ENCODE measurements around the gene DBH.

DNA sequence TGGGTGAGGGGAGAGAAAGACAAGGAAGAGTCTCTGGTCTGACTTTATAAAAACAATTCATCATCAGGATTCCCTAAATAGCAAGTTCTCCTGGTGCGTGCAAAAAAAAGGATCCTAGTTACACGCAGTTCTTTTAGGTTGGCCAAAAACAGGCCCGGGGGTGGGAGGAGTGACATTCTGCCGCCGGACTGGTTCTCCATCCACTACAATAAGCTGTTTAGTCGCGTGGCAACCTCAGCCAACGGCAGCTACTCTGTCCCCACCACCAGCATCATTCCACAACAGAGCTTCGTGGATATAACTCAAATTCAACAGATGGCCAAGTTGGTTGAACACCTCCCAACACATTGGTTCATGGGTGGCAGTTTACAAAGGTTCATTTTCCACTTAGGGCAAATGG lies 24.1 kb upstream of the DBH start:
- TF ChIP-seq, protein P1, sequence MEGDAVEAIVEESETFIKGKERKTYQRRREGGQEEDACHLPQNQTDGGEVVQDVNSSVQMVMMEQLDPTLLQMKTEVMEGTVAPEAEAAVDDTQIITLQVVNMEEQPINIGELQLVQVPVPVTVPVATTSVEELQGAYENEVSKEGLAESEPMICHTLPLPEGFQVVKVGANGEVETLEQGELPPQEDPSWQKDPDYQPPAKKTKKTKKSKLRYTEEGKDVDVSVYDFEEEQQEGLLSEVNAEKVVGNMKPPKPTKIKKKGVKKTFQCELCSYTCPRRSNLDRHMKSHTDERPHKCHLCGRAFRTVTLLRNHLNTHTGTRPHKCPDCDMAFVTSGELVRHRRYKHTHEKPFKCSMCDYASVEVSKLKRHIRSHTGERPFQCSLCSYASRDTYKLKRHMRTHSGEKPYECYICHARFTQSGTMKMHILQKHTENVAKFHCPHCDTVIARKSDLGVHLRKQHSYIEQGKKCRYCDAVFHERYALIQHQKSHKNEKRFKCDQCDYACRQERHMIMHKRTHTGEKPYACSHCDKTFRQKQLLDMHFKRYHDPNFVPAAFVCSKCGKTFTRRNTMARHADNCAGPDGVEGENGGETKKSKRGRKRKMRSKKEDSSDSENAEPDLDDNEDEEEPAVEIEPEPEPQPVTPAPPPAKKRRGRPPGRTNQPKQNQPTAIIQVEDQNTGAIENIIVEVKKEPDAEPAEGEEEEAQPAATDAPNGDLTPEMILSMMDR (IDR thresholded peaks at IDR 0.05; ENCODE audit: low read depth, low read length): no peak
- no peak for TF ChIP-seq EZH2phosphoT487 (IDR thresholded peaks at IDR 0.05; ENCODE audit: low read depth)
